Activated CD4-positive, alpha-beta memory T cell treated with anti-CD3 and anti-CD28 coated beads, Interleukin-2, amount 10 ng/mL, durations not matched to agents 7 days and 5 days (primary cell): ENCODE data around the gene DDRGK1. TPM values are rescaled to one million over a fixed set of nuclear protein-coding genes. Genes with fewer than 3 reads are reported as not detected.

Source experiments
- CTCF ChIA-PET: fragments of 350-600 bp; sonication (Branson Sonifier 250); formaldehyde crosslinking; loops from one replicate; lab custom pipeline; 2021; ENCODE audit warnings: antibody characterized with exemption, inconsistent platforms; lab: Charles Lee
- POLR2A ChIA-PET: fragments of 350-600 bp; sonication (Branson Sonifier 250); formaldehyde crosslinking; loops from one replicate; lab custom pipeline; 2021; ENCODE audit warnings: antibody characterized with exemption; lab: Charles Lee
- DNase-seq: peaks from one replicate; pipeline ENCODE4 v3.0.0-alpha.2; 2020
- H3K27ac Mint-ChIP-seq: one replicate; pipeline ENCODE4 v1.8.0; 2021; ENCODE audit warnings: mild to moderate bottlenecking, mixed read lengths
- H3K27me3 Mint-ChIP-seq: one replicate; pipeline ENCODE4 v1.8.0; 2021; ENCODE audit warnings: mixed read lengths
- H3K36me3 Mint-ChIP-seq: one replicate; pipeline ENCODE4 v1.8.0; 2021; ENCODE audit warnings: low read depth, mixed read lengths
- H3K4me1 Mint-ChIP-seq: one replicate; pipeline ENCODE4 v1.8.0; 2021; ENCODE audit warnings: mixed read lengths
- H3K4me3 Mint-ChIP-seq: one replicate; pipeline ENCODE4 v1.8.0; 2021; ENCODE audit warnings: mild to moderate bottlenecking, mixed read lengths
- H3K9me3 Mint-ChIP-seq: one replicate; pipeline ENCODE4 v1.8.0; 2021; ENCODE audit warnings: mixed read lengths
- total RNA-seq, 2 experiments: library from RNA; stranded (reverse); gene quantifications; one replicate each; pipeline ENCODE4 v1.2.3, GENCODE V29; 2021

DDRGK1 gene
- total RNA-seq, 2 experiments from 2014 or later: 66.6 to 68.3 TPM

GRCh38 chr20:3171391-3172125 lies 32.9 kb downstream of the DDRGK1 start:
- Mint-ChIP-seq H3K4me1 (peaks cover 13% of the 10 kb centered on the region), H3K36me3 (no peaks in the 10 kb centered on the region), H3K27me3 (peaks cover 54% of the 10 kb centered on the region), H3K27ac (no peak overlapping the region), H3K9me3 (no peaks in the 10 kb centered on the region), H3K4me3 (peak overlapping the region; percentile 6)
- ChIA-PET POLR2A (interaction anchor here (0.7 to 2.2 kb wide), 4 partner anchors 12 to 15 kb away, joined by 3 to 19 read pairs (median 4); partner anchors contain the start of genes FASTKD5 and UBOX5), CTCF (no interaction called here)
- no peak for DNase-seq

- no peaks in the 10 kb centered on the region for H3K36me3 Mint-ChIP-seq
- H3K4me1 Mint-ChIP-seq: peaks cover 5% of the 10 kb centered on the region
- no peak overlapping the region for H3K4me3 Mint-ChIP-seq
- H3K9me3 Mint-ChIP-seq: no peaks in the 10 kb centered on the region
- no peak for DNase-seq
- H3K27me3 Mint-ChIP-seq: peaks cover 40% of the 10 kb centered on the region
- ChIA-PET POLR2A (no interaction called here), CTCF (interaction anchor here (0.7 kb wide), 1 partner anchor 329 kb away, joined by 5 read pairs; the partner anchor contains the start of genes PCED1A and VPS16)
- no peak overlapping the region for H3K27ac Mint-ChIP-seq
Observed at GRCh38 chr20:3168829-3169590, 35.5 kb downstream of the DDRGK1 start.

GRCh38 chr20:3168079-3168828 lies 36.2 kb downstream of the DDRGK1 start:
- Mint-ChIP-seq H3K27ac (no peak overlapping the region), H3K4me3 (no peak overlapping the region), H3K9me3 (no peaks in the 10 kb centered on the region), H3K27me3 (peaks cover 38% of the 10 kb centered on the region), H3K4me1 (peaks cover 3% of the 10 kb centered on the region), H3K36me3 (no peaks in the 10 kb centered on the region)
- ChIA-PET POLR2A (interaction anchor here (0.8 to 0.9 kb wide), 3 partner anchors 9 to 762 kb away, joined by 3 to 4 read pairs (median 3); partner anchors contain the start of genes FASTKD5 and UBOX5), CTCF (no interaction called here)
- DNase-seq: no peak

GRCh38 chr20:3167738-3168078 lies 36.8 kb downstream of the DDRGK1 start:
- Mint-ChIP-seq H3K4me3 (no peak overlapping the region), H3K36me3 (no peaks in the 10 kb centered on the region), H3K27ac (no peak overlapping the region), H3K9me3 (no peaks in the 10 kb centered on the region), H3K4me1 (peaks cover 3% of the 10 kb centered on the region), H3K27me3 (peaks cover 38% of the 10 kb centered on the region)
- CTCF ChIA-PET: no interaction called here
- no peak for DNase-seq
- POLR2A ChIA-PET: interaction anchor here (0.8 to 0.9 kb wide), 3 partner anchors 8 to 762 kb away, joined by 3 to 4 read pairs (median 3); partner anchors contain the start of genes FASTKD5 and UBOX5

- Mint-ChIP-seq H3K27ac (no peak overlapping the region), H3K36me3 (no peaks in the 10 kb centered on the region), H3K4me3 (no peak overlapping the region), H3K27me3 (peaks cover 31% of the 10 kb centered on the region), H3K4me1 (no peaks in the 10 kb centered on the region), H3K9me3 (no peaks in the 10 kb centered on the region)
- ChIA-PET CTCF (no interaction called here), POLR2A (no interaction called here)
- DNase-seq: no peak
Observed at GRCh38 chr20:3166913-3167342, 37.6 kb downstream of the DDRGK1 start.

- no peak overlapping the region for H3K4me3 Mint-ChIP-seq
- ChIA-PET POLR2A (interaction anchor here (1.0 kb wide), 1 partner anchor 9 kb away, joined by 3 read pairs; no protein-coding TSS in a partner anchor), CTCF (no interaction called here)
- peaks cover 26% of the 10 kb centered on the region for H3K27me3 Mint-ChIP-seq
- DNase-seq: no peak
- no peak overlapping the region for H3K27ac Mint-ChIP-seq
- H3K4me1 Mint-ChIP-seq: no peaks in the 10 kb centered on the region
- no peaks in the 10 kb centered on the region for H3K9me3 Mint-ChIP-seq
- no peaks in the 10 kb centered on the region for H3K36me3 Mint-ChIP-seq
Observed at GRCh38 chr20:3166338-3166912, 38.1 kb downstream of the DDRGK1 start.

- ChIA-PET CTCF (no interaction called here), POLR2A (interaction anchor here (1.0 kb wide), 1 partner anchor 8 kb away, joined by 3 read pairs; no protein-coding TSS in a partner anchor)
- H3K9me3 Mint-ChIP-seq: no peaks in the 10 kb centered on the region
- H3K4me3 Mint-ChIP-seq: no peak overlapping the region
- no peak overlapping the region for H3K27ac Mint-ChIP-seq
- H3K27me3 Mint-ChIP-seq: peaks cover 24% of the 10 kb centered on the region
- DNase-seq: no peak
- H3K36me3 Mint-ChIP-seq: no peaks in the 10 kb centered on the region
- no peaks in the 10 kb centered on the region for H3K4me1 Mint-ChIP-seq
Observed at GRCh38 chr20:3165473-3166337, 38.8 kb downstream of the DDRGK1 start.

- Mint-ChIP-seq H3K4me3 (no peak overlapping the region), H3K27me3 (peaks cover 20% of the 10 kb centered on the region), H3K27ac (no peak overlapping the region), H3K9me3 (no peaks in the 10 kb centered on the region), H3K36me3 (no peaks in the 10 kb centered on the region), H3K4me1 (peaks cover 2% of the 10 kb centered on the region)
- ChIA-PET CTCF (no interaction called here), POLR2A (no interaction called here)
- no peak for DNase-seq
Observed at GRCh38 chr20:3164763-3165410, 39.6 kb downstream of the DDRGK1 start.

GRCh38 chr20:3164043-3164762 lies 40.3 kb downstream of the DDRGK1 start:
- H3K9me3 Mint-ChIP-seq: no peaks in the 10 kb centered on the region
- no peak overlapping the region for H3K4me3 Mint-ChIP-seq
- no peak for DNase-seq
- peaks cover 3% of the 10 kb centered on the region for H3K36me3 Mint-ChIP-seq
- peaks cover 15% of the 10 kb centered on the region for H3K27me3 Mint-ChIP-seq
- ChIA-PET POLR2A (no interaction called here), CTCF (no interaction called here)
- peaks cover 4% of the 10 kb centered on the region for H3K4me1 Mint-ChIP-seq
- no peak overlapping the region for H3K27ac Mint-ChIP-seq

- DNase-seq: no peak
- peaks cover 10% of the 10 kb centered on the region for H3K4me1 Mint-ChIP-seq
- no peak overlapping the region for H3K27ac Mint-ChIP-seq
- peaks cover 8% of the 10 kb centered on the region for H3K36me3 Mint-ChIP-seq
- CTCF ChIA-PET: interaction anchor here (1.8 kb wide), 1 partner anchor 111 kb away, joined by 5 read pairs; no protein-coding TSS in a partner anchor
- POLR2A ChIA-PET: no interaction called here
- H3K27me3 Mint-ChIP-seq: peaks cover 7% of the 10 kb centered on the region
- no peaks in the 10 kb centered on the region for H3K9me3 Mint-ChIP-seq
- H3K4me3 Mint-ChIP-seq: no peak overlapping the region
Observed at GRCh38 chr20:3163099-3164042, 41.1 kb downstream of the DDRGK1 start.
